ENCODE data around the gene CCNYL1.
A peak's percentile ranks its signal among the peaks of the same experiment; 100 is the strongest.
"Not testable (repeated sequence)": the region's sequence is repeated elsewhere in the genome, so short reads cannot be mapped to it uniquely, and the experiment has no call there.

The CCNYL1 gene

DNA sequence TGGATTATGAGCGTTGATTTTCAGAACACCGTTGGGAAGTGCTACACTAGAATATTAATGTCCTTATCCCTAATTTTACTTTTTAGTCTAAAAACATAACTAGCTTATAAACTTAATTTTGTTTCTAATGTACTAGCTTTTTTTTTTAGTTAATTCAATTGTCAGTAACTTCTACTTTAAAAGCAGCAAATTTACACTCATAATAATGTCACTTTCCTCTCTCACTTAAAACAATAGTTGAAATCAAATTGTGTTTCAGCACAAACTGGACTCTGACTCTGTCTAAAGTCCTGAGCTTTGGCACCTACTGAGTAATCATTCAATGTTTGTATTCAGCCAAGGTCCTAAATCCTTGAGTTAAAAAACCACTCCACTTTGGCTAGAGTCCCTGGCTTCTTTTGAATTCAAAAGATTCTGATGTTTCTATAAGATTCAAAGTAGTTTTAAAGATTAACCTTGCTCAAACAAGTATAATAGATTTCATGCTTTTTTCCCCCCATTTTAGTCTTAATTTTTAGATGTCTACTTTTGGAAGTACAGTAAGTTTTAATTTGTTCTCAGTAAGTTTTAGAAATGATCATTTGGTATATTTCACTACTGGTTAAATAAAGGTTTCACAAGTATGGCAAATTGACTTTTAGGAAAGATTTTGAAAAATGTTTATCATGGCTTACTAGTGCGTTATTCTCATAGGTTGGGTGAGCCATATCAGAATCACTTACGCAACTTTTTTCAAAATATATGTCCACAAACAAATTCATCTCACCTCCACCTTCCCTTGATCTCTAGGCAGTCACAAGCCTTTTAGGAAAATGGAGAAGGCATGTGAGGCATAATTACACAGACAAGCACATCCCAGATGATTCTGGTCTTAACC lies 23.4 kb downstream of the CCNYL1 start:
- no peak for DNase-seq (ENCODE audit: low spot score)

GRCh38 chr2:207735513-207735859 lies 24.0 kb downstream of the CCNYL1 start:
- not testable (repeated sequence) for DNase-seq (ENCODE audit: low spot score)

GRCh38 chr2:207743514-207743913 lies 32.1 kb downstream of the CCNYL1 start:
- no peak for DNase-seq (ENCODE audit: low spot score)

DNA sequence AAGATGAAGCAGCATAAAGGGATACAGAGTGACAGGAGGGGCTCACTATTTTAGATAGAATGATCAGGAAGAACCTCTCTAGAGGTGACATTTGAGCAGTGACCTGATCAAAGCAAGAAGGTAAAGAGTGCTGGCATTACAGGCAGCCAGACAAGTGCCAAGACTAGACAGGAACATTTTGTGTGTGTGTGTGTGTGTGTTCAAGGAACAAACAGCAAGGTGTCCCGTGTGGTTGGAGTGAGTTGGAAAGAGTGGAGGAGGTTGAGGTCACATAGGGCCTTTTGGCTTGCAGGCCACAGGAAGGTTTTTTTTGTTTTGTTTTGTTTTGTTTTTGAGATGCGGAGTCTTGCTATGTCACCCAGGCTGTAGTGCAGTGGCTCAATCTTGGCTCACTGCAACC lies 32.6 kb downstream of the CCNYL1 start:
- DNase-seq (ENCODE audit: low spot score) = no peak

- no peak for DNase-seq (ENCODE audit: low spot score)
These were observed 33.0 kb downstream of the CCNYL1 start for GRCh38 chr2:207744451-207744850.

DNA sequence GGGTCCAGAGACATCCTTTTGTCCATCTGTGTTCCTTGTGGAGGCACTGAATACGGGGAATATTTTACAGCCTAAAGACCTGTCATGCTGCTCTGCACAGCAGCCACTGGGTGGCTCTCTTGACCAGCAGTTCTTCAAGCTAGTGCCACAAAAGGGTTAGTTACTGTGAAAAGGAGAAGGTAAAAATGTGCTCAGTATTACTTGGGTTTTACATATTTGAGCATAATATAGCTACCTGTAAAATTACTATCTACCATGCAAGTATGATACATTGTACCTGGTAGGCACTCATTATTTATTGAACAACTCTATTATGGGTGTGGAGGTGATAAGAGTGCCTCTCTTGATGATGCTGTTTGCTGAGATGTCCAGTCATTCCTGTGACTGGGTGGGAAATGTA lies 34.7 kb downstream of the CCNYL1 start:
- DNase-seq (ENCODE audit: low spot score) = peak; percentile 72

GRCh38 chr2:207747653-207748560 lies 36.5 kb downstream of the CCNYL1 start:
- DNase-seq (ENCODE audit: low spot score) = no peak

GRCh38 chr2:207748993-207749392 lies 37.6 kb downstream of the CCNYL1 start:
- DNase-seq (ENCODE audit: low spot score) = no peak

- DNase-seq (ENCODE audit: low spot score) = no peak
These were observed 38.4 kb downstream of the CCNYL1 start for GRCh38 chr2:207749873-207750272.

- DNase-seq (ENCODE audit: low spot score) = no peak
These were observed 38.9 kb downstream of the CCNYL1 start for GRCh38 chr2:207750345-207750744.

GRCh38 chr2:207750876-207751275 lies 39.4 kb downstream of the CCNYL1 start:
- no peak for DNase-seq (ENCODE audit: low spot score)

DNA sequence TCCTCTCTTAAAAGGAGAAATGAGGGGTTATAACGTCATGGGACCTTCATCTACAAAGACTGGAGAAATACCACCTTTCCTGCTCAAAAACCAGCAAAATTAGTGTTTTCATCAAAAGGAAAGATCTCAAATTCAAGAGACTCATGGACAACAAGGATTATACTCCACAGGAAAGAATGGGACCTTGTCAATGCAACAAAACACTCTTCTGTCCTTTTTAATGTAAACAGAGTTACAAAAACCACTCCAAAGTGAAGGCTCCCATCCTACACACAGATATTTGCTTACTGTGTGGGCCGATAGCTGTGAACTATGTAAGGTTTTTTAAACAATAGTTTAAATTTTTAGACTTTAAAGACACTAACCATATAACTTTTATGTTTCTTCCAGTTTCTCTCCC lies 42.2 kb downstream of the CCNYL1 start:
- DNase-seq (ENCODE audit: low spot score) = not testable (repeated sequence)

GRCh38 chr2:207754498-207755383 lies 43.3 kb downstream of the CCNYL1 start:
- DNase-seq (ENCODE audit: low spot score) = no peak

- DNase-seq (ENCODE audit: low spot score) = no peak
These were observed 46.6 kb downstream of the CCNYL1 start for GRCh38 chr2:207758025-207758424.

- DNase-seq (ENCODE audit: low spot score) = no peak
These were observed 48.5 kb downstream of the CCNYL1 start for GRCh38 chr2:207759890-207760289.

- DNase-seq (ENCODE audit: low spot score) = no peak
These were observed 49.0 kb downstream of the CCNYL1 start for GRCh38 chr2:207760453-207760852.

DNA sequence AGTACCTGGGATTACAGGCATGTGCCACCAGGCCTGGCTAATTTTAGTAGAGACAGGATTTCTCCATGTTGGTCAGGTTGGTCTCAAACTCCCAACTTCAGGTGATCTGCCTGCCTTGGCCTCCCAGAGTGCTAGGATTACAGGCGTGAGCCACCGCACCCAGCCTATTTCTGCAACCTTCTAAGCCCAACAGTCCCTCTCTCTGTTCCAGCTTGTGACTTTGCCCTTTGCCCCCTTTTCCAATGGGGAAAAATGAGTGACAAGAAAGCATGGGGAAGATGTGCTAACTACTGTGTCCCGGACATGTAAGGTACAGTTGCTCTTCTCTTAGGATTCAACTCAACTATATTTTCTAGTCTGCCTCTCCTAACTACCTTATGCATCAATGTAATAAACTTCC lies 50.0 kb downstream of the CCNYL1 start:
- DNase-seq (ENCODE audit: low spot score) = not testable (repeated sequence)

DNA sequence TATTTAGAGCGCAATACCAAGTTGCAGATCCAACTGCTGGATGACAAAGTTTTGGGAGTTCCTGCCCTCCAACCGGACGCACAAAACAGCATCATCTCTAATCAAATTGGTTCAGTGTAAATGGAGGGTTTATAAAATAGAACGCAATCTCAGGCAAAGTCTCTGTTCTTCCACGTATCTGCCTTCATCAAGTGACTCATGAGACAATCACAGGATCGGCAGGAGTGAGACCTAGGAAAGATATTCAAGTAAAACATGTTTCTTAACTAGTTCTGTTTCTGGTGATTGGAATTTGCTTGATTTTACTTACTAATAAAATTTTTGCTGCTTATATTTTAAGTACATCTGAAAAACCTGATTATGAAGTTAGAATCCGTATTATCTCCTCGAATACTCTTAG lies 50.7 kb downstream of the CCNYL1 start:
- no peak for DNase-seq (ENCODE audit: low spot score)

DNA sequence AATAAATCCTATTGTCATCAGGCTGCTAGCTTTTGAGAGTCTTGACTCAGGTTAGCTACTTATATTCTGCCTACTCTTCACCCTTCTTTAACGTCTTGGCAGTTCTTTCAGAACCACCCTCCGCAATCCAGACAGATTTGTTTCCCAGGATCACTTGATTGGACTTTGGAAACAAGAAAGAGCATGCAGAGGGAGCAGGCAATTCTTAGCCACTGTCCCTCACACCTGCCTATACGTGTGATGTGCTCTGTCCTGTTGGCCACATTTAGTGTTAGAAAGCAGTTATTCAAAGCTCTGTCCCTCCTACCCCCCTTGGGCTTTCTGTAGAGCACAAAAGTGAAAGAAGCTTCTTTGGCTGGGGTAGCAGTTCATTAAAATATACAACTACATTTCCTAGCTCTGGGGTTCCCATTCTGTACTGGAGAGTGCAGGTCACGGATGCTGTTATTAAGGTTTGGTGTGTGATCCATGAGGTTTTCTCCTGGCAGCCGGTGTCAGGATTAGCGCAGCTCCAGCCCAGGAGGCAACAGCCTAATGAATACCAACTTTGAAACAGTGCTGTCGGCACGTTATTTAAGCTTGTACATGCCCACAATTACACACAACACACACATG lies 52.0 kb downstream of the CCNYL1 start:
- DNase-seq (ENCODE audit: low spot score) = no peak

DNA sequence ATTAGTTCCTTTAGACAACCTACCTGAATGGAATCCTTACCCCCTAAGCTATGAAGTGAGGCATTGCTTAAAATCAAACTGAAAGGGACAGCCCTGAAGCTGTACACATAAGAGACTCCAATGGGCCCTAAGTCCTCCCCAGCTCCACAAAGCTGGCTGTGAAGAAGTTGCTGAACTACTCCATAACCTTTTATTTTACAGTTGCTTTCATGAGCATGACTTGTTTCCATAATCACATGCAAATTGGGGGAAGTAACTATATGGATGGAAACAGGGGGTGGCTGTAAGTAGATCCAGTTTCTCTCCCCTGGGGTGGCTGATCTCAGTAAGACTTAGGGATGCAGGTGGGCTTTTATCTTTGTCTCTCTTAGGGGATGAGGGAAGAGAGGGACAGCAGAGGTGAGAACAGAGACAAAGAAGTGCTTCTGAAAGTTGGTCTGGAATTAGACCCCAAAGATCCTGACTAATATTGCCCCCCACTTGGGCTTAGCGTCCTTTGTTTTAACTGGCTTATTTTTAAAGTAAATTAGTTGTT lies 52.7 kb downstream of the CCNYL1 start:
- no peak for DNase-seq (ENCODE audit: low spot score)

DNA sequence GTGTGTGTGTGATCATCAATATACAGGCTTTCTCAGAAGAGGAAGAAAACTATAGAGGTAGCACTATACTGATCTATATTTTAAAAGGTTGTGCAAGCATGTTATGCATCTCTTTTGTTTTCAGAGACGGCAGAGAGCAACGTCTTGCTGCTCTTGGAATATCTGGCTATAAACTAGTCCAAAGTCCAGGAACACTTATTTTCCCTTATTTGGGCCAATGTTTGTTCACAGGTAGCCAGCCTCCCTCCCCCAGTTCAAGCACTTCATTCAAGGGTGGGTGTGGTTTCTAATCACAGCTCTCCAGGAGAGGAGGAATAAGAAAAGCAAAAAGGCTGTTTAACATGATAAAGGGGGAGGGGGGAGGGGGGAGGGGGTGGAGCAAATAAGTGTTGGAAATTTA lies 54.1 kb downstream of the CCNYL1 start:
- no peak for DNase-seq (ENCODE audit: low spot score)
